GM21381 (cell line): ENCODE results near the gene FBN2.
"Not testable (repeated sequence)": the region's sequence is repeated elsewhere in the genome, so short reads cannot be mapped to it uniquely, and the experiment has no call there.

Experiments
- ATAC-seq: cut with Tn5 transposase; IDR thresholded peaks from one replicate; pipeline ENCODE4 v1.9.1; 2021; ENCODE audit warnings: mild to moderate bottlenecking, moderate library complexity; ENCODE audit not compliant: unreplicated experiment

Gene FBN2

DNA sequence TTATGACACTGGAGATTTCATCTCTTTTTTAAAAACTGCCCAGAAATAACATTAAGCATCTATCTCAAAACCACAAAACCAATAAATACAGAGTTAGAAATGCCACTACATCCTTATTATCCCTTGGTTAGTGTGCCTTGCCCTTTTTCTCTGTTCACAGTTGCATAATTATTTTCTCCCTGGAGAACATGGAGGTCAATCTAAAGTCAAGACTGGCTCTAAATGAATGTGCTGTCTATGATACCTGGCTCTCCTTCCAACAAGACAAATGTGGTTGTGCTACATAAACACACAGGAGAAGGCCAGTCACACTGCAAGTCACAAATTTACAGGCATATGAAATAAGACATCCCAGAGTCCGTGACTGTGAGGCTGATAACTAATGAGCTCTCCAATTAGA, 2.8 kb downstream of the FBN2 start:
- no peak for ATAC-seq

DNA sequence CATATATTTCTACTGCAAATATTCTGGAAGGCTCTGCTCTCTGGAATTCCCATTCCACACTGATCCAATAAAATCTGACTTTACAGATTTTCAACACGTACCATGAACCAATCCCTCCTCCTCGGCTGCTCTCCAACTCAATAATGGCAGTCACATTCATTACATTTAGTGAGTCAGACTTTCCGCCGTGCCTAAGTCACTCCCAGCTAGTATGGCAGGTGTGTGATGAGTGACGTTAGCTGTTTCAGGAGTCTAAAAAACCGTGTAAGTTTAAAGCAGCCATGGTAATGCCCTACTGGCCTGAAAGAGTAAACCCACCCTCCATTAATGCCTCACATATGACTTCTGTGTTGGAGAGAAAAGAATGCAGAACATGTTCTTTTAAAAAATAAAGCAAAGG, 3.3 kb downstream of the FBN2 start:
- ATAC-seq = no peak

DNA sequence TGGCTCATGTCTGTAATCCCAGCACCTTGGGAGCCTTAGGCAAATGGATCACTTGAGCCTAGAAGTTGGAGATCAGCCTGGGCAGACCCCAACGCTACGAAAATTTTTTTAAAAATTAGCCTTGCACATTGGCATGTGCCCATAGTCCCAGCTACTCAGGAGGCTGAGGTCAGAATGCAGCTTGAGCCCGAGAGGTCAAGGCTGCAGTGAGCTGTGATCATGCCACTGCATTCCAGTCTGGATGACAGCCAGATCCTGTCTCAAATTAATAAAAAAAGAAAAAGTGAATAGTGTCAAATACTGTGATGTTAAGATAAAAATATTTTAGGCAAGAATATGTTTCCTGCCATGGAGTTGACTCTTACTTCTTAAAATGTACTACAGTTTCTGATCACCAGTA, 5.3 kb downstream of the FBN2 start:
- ATAC-seq = no peak

DNA sequence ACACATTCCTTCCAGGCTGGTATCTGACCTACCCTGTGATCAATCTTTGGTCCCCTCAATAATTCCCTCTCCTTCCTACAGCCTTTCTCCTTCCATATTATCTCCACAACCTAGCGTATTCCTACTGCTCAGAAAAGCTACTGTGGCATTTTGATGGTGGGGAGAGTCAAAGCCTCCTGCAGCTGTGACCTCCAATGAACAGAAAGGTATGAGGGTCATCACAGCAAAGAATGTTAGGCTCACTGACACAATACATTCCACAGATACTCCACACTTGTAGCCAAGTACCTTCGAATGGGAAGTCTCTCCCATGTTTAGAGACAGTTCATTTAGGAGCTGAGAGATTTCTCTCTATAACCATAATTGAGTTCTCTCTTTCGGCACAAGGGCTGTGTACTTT, 5.9 kb downstream of the FBN2 start:
- no peak for ATAC-seq

DNA sequence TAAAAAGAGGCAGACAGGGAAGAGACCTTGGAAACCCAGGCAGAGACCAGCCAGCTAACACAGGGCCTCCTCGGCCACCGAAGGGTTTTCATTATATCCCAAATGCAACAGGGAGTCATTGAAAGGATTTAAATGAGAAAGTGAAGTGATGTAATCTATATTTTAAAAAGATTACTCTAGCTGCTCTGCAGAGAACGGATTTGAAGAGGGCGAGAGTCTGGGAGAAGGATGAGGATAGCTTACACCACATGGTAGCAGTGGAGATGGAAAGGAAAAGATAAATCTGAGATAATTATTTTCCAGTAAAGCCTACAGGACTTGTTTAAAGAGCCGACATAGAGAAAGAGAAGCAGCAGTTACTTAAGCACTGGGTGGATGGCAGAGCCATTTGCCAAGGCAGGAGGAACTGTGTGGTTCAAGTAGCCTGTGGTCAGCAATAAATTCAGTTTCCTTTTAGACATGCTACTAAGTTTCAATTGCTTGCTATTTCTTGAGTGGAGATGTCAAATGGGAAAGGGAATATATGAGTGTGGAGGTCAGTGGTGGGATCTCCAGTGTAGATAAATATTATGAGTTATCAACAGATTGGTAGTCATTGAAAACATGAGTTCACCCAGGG, 9.3 kb downstream of the FBN2 start:
- ATAC-seq = no peak

DNA sequence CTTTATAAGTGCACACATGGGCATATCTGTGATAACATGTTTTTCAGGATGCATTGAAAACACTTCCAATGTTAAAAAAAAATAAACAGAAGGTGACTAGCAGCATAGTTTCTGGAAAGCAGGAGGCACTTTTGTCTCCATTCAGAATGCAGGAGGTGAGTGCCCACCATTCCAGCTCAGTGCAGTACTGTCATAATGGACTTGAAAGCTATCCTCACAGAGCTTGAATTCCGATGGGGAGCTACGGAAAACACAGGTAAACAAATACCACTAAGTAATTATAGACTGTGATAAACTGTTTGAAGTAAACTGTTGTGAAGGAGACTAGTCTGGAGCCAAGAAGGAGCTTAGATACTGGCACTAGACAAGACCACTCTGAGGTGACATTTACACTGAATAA, 9.9 kb downstream of the FBN2 start:
- no peak for ATAC-seq

DNA sequence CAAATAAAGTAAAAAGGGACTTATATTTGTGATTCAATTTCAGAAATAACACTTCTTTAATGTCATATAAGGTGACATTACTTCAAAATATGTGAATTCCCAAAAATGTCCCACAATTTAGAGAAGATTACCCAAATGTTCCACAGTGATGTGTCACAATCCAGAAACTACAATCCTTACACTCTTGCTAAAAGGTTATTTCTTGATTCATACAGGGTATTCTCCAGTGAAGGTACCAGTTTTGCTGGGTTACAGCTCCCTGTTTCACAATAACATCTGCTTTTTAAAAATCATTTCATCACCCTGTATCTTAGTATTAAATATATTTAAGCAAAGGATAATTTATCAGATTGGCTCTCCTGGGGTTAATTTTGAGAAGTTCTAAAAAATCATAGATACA, 11.0 kb downstream of the FBN2 start:
- ATAC-seq = no peak

DNA sequence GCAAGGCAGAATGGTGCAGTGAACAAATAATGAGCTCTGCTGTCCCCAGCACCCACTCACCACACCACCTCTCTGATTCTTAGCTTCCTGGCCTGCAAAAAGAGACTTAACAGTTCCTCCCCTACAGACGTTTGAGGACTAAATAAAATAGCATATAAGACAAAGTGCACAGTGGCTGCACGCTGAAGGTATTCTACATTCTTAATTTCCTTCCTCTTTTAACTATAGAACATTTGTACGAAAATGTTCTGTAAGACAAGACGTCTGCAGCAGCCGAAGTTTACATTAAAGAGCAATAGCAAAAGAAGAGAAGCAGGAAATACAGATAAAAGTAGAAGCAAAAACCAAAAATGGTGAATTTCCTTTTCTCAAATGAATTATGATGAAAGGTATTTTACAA, 15.7 kb downstream of the FBN2 start:
- ATAC-seq = no peak

DNA sequence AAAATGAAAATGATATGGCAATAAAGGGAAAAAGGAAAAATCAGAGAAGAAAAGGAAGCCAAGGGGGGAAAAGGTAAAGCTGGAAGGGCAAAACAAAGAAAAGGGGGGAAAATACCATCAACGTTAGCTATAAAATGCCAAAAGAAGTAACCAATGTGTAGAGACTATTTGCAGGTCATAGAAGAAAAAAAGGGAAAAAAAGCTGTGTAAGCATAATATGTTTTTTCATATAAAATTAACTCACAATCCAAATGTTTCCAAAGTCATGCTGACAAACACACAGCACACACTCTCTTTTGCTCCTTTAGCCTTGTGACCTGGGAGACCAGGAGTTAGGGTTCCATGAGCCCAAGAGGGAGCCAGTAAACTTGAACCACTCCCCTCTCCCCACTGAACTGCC, 18.2 kb downstream of the FBN2 start:
- ATAC-seq = no peak

DNA sequence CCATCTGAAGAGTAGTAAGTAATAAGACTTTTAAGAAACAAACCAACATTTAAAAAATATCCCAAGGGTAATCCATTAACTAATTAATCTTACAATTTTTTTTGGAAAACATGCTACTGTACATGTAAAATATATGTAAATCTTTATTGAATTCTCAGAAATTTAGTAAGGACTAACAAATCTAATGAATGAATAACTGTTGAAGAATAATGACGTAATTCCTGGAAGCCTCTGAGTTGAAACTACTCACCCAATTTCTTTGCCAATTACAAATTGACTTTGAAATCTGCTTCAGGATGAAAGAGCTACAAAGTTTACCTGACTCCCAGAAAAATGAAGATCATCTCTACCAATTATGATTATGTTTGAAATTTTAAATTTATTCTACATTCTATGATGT, 21.1 kb downstream of the FBN2 start:
- ATAC-seq = no peak

DNA sequence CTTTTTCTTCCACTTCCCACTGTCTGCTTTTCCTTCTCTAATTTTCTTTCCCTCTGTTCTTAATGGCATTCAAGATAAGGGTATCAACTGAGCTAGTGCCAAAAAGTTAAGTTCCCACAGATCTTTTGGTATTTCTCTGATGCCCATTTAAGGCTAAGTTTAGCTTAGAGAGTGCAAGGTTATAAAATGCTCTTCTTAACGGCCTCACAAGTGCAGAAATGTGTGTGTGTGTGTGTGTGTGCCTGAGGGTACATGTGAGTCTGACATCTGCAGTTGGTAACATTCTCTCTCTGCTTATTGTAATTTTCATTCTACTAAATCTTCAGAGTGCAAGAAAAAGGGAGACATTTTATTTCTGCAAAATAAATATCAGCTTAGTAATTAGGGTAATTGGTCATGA, 24.2 kb downstream of the FBN2 start:
- ATAC-seq = no peak

DNA sequence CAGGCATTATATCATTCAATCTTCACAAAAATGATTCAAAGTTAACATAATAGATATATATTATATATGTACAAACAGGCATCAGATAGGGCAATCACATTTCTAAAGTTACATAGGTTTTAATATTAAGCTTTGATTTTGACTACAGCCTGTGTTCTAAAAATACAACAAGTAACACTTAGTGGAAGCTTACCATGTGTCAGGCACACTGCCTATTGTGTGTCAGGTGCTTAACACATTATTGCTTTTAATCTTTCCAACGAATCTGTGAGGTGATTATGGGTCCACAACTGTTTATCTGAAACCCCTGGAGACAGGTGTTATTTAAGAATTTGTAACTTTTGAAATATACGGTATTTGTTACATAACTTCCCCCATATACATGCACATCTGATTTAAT, 25.2 kb downstream of the FBN2 start:
- no peak for ATAC-seq

DNA sequence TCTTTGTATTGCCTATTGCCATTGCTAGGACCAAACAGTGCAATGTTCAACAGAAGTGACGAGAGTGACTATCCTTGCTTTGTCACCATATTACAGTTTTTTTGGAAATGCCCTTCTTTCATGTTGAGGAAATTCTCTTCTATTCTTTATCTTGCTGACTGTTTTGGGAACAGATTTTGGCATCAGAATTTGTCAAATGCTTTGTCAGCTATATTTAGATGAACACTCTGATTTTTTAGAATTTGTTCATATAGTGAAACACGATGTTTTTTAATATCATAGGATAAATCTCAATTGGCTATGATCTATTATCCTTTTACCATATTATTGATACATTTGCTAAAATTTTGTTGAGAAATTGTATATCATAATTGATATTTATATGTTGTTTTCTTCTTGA, 31.4 kb downstream of the FBN2 start:
- ATAC-seq = no peak

DNA sequence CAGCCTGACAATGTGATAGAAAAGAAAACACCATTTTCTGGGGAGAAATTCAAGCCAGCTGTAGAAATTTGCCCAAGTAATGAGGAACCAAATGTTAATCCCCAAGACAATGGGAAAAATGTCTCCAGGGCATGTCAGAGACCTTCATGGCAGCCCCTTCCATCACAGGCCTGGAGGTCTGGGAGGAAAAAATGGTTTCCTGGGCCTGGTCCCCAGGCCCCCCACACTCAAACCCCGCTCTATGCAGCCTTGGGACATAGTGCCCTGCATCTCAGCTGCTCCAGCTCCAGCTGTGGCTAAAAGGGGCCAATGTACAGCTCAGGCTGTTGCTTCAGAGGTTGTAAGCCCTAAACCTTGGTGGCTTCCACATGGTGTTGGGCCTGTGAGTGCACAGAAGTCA, 34.3 kb downstream of the FBN2 start:
- not testable (repeated sequence) for ATAC-seq

DNA sequence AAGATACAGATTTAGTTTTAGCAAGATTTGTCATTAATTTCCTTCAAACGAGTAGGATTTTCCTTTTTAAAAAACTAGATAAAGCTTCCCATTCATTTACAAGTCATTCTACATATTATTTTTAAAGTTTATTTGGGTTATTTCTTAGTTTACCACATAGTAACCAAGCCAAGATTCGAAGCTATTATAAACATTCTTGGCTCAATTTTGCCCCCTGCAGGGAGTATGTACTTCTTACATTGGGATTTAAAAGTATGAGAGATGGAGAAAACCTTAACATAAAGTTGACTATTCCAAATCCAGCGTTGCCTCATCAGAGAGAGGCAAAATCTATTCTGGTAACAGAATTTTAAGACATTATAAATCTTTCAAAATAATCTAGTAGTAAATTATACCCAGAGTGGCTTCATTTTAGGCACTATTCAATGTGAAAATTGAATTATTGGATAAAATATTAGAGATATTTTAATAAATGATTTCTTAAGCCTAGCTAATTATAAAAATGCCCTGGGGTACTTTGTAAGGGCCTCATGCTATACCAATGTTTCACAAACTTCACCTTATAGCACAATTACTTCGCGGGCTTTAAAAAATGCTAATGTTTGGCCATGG, 39.1 kb downstream of the FBN2 start:
- ATAC-seq = no peak

DNA sequence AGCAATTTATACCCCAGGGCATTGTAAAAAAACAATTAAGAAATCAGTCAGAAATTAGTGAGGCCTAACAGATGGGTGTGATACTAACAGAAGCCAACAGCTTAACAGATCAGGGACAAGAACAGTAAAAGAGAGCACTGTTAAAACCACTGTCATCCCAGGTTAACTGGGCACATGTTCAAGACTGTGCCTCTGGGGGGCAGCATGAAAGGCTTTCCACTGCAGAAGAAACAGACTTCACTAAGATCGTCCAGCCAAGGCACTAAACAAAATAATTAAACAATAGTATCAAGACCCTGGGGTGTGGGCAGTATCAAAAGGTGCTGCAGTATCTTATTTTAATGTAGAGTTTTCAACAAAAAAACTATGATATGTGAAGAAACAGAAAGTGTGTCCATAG, 43.5 kb downstream of the FBN2 start:
- no peak for ATAC-seq

DNA sequence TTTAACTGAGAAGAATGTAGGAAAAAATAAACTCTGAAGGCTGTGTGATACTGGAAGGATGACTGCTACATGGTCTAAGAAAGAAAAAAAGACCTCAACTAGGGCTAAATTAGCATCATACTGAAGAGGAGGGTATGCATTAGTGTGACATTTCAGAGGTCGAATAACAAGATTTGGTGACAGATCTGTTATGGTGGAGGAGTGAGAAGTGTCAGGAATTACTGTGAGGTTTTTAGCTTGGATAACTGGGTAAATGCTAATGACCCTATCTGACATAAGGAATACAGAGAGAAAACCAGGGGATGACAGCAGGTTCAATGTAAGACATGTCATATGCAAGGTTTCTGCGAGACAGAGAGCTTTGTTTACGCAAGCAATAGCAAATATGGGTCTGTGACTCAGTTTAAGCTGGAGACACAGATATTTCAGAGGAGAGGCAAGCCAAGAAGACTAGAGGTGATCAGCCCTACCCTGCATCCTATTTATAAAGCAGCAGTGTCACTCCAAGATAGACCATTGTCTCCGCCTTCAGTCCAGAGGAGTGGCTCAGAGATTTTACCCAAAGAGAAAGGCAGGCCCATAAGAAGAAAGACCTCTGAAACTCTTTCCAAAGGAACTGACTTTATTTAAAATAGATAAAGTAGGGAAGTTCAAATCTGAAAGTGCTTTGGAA, 44.3 kb downstream of the FBN2 start:
- ATAC-seq = no peak

DNA sequence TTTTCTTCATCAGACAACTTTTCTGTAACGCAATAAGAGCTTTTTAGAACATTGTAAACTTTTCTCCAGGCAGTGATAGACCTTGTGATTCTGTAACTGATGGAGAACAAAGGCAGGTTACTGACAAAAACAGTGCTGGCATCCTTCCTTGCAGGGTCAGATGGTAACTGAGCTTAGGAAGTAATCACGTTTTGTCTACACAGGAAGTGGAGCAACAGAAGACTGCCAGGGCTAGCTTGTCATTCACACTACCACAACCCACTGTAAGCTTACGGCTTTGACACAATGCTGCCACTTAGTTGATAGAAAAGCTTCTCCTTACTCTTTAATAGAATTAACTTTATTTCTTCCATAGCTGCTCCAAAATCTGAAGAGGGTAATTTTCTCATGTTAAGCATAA, 46.8 kb downstream of the FBN2 start:
- no peak for ATAC-seq

DNA sequence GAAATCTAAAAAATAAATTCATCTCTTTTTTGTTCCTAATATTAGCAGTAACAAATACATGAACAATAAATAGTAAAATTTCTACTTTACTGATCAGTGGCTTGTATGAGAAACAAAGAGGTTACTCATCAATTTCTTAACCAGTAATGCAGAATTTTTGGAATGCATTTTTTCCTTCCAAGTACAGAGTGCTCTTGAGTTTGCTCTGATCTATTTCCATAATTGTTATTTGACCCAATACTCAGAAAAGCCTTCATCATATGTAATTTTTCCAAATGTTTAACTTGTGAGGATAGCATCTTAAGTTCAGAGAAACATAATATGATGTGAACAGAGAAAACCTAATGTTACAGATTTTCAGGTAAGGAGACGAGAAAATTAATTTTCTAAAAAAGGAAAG, 47.3 kb downstream of the FBN2 start:
- ATAC-seq = no peak

DNA sequence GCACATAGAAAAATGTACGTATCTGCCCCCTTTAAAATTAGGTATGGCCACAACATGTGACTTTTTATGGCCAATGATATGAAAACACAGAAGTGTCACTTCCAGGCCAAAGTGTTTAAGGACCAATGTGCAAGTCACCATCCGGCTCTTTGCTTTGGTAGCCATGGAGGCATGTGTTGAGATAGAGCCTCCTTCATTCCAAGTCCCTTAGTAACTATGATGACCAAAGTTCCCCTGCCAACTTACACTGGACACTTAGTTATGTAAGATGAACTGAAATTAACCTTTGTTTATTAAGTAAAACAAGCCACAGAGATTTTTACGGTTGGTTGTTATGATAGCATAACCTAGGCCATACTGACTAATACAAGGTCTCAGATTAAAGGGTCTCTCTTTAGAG, 51.0 kb downstream of the FBN2 start:
- no peak for ATAC-seq

DNA sequence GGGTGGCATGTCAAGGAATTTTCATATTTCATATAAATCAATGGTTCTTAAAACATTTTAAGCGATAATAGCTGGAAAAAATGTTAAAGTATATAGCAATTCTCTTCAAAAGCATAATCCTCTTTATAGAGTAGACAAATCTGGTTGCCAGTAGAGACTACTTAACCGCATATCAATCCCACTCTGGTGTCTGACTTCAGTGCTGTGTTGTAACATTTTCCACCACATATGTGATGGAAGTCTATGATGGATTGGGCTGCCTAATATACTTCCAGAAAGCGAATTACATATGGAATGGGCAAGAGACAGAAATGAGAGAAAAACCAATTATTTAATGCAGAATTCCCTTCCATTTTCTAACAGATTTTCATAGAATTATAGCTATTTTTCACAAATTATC, 54.3 kb downstream of the FBN2 start:
- ATAC-seq = no peak

DNA sequence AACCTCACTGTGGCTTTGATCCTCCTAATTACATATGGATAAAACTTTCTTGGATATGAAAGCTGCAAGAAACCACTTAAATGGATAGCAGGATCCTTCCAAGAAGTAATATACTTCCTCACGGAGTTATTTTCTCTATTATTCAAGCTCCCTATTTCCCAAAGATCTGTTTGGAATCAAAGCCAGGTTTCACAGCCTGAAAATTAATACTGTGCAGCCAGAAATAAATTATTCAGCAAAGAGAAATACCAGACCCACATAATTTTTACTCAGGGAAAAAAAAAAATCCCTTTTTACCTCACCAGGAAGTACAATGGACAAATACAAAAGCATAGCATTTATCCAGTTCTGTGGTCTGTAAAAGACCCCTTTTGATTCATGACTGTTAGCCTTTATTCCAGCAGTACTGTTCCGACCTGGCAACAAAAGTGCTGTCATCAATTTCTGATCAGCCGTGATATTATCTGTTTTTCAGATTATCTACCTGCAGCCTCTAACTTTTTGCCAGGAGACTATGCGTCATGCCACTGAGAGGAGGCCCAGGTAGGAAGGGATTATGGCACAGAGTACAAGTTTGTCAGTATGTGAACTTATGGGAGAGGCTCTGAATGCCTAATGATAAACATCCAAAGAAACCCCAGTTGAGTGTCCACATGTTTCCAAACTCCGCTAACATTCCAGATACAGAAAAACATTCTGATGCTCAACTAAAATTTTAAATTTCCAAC, 57.0 kb downstream of the FBN2 start:
- no peak for ATAC-seq
